Gastroesophageal sphincter (tissue), 3 donors: Measurements from ENCODE around the gene UBE4A.

ENCODE experiments used
- POLR2A ChIP-seq, 2 donors: fragments of 450-650 bp; IDR thresholded peaks; one replicate each; pipeline ENCODE4 v1.6.1; 2017; ENCODE audit warnings: antibody characterized with exemption in 2 of 2, mild to moderate bottlenecking in 2 of 2, moderate library complexity in 1 of 2
- TF ChIP-seq, protein P1 (sequence below), 4 experiments: fragments of 200-600 bp in 2 of 4; fragments of 450-650 bp in 2 of 4; sonication (generic) in 1 of 4; IDR thresholded peaks; one replicate each; pipeline ENCODE4 v1.5.1; 2017 to 2019; ENCODE audit warnings: antibody characterized with exemption in 4 of 4, mild to moderate bottlenecking in 2 of 4, moderate library complexity in 2 of 4

DNA sequence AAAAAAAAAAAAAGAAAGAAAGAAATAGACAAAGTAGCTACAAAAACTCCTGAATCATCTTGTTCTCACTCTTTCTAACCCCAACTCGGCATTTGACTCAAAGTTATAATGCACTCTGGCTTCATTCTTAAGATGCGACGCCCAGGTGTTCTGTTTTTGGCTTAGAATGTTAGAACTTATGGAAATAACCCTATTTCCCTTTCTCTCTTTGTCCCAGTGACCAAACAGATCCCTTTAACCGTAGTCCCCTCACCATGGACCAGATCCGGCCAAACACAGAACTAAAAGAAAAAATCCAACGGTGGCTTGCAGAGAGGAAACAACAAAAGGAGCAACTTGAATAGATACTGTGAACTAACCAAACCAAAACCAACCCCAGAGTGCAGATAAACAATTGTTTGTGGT is 36.7 kb downstream of the UBE4A start:
- TF ChIP-seq, protein P1, sequence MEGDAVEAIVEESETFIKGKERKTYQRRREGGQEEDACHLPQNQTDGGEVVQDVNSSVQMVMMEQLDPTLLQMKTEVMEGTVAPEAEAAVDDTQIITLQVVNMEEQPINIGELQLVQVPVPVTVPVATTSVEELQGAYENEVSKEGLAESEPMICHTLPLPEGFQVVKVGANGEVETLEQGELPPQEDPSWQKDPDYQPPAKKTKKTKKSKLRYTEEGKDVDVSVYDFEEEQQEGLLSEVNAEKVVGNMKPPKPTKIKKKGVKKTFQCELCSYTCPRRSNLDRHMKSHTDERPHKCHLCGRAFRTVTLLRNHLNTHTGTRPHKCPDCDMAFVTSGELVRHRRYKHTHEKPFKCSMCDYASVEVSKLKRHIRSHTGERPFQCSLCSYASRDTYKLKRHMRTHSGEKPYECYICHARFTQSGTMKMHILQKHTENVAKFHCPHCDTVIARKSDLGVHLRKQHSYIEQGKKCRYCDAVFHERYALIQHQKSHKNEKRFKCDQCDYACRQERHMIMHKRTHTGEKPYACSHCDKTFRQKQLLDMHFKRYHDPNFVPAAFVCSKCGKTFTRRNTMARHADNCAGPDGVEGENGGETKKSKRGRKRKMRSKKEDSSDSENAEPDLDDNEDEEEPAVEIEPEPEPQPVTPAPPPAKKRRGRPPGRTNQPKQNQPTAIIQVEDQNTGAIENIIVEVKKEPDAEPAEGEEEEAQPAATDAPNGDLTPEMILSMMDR (IDR thresholded peaks at IDR 0.05) = no peak
- no peak for TF ChIP-seq POLR2A (IDR thresholded peaks at IDR 0.05)
